T-helper 1 cell treated with Interleukin-12 subunit alpha and Interleukin-12 subunit beta and Interleukin-4 antibody, amounts not matched to agents 30 μg/mL and 1 μg/mL, for 36 hours (primary cell): ENCODE measurements around the gene SIPA1L2.

ENCODE experiments used
- H3K27ac Mint-ChIP-seq: one replicate; pipeline ENCODE4 v1.8.0; 2021; ENCODE audit warnings: mild to moderate bottlenecking, mixed read lengths
- H3K27me3 Mint-ChIP-seq: one replicate; pipeline ENCODE4 v1.8.0; 2021; ENCODE audit warnings: low read depth, mixed read lengths
- H3K36me3 Mint-ChIP-seq: one replicate; pipeline ENCODE4 v1.8.0; 2021; ENCODE audit warnings: low read depth, mixed read lengths
- H3K4me1 Mint-ChIP-seq: one replicate; pipeline ENCODE4 v1.8.0; 2021; ENCODE audit warnings: low read depth, mixed read lengths
- H3K4me3 Mint-ChIP-seq: one replicate; pipeline ENCODE4 v1.8.0; 2021; ENCODE audit warnings: mild to moderate bottlenecking, moderate library complexity, mixed read lengths
- H3K9me3 Mint-ChIP-seq: one replicate; pipeline ENCODE4 v1.8.0; 2021; ENCODE audit warnings: mixed read lengths

SIPA1L2 gene

GRCh38 chr1:232630047-232630893, at the start of gene SIPA1L2:
TSS of gene SIPA1L2 (minus strand) at chr1:232630133. CDS start at chr1:232515339, 114,794 bp downstream.
- Mint-ChIP-seq H3K4me3 (peak within 1 kb of the TSS; percentile 86), H3K27ac (no peak within 1 kb of the TSS), H3K36me3 (no peaks in the 10 kb centered on the region), H3K4me1 (peaks cover 23% of the 10 kb centered on the region), H3K27me3 (peaks cover 72% of the 10 kb centered on the region), H3K9me3 (no peaks in the 10 kb centered on the region)

DNA sequence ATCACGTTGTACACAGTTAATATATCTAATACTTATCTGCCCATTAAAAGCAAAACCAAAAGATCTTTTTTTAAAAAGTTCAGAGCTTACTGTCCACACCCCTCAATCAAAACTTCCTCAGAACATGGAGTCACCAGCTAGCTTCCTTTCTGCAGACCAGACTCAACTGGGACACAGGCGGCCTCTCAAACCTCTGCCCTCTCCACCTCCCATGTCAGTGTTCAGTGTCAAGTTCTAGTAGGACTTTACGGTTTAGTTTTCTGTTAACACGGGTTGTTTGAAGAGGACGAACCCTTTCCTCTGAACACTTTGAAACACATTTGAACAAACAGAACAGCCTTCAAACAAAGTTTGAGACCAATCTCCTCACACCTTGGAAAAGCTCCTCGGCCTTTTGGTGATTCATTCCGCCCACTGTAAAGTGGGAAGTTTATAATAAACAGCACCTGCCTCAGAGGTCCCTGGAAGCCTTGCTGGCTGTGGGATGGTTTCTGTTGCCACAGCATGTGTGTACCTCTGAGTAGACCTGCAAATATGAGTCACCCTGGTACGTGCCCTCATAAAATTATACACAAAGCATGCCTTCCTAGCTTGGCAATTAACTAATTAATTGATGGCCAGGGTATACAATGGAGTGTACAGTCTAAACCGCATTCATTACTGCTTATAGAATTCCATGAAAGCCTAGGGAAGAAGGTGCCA, 48.4 kb upstream of the SIPA1L2 start:
- Mint-ChIP-seq H3K27ac (no peak overlapping the region), H3K27me3 (peaks cover 7% of the 10 kb centered on the region), H3K9me3 (no peaks in the 10 kb centered on the region), H3K4me1 (no peaks in the 10 kb centered on the region), H3K4me3 (no peak overlapping the region), H3K36me3 (no peaks in the 10 kb centered on the region)

DNA sequence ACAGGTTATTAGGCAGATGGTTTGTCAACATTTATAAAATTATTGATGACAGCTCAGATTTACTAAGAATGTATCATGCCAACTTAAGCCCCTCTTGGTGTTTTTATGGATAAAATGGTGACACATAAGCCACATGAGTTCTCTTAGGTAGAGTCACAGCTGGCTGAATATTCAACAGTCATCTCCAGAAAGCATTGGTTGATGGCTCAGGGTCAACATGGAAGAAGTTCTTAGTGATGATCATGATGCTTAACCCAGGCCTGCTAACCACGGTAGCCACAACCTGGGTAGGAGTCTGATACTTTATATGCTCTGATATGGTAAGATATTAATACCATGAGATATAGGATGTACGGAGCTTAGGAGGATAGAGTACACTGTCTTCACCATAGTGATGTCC, 46.4 kb upstream of the SIPA1L2 start:
- Mint-ChIP-seq H3K4me3 (no peak overlapping the region), H3K9me3 (no peaks in the 10 kb centered on the region), H3K27ac (no peak overlapping the region), H3K36me3 (no peaks in the 10 kb centered on the region), H3K27me3 (peaks cover 3% of the 10 kb centered on the region), H3K4me1 (no peaks in the 10 kb centered on the region)

DNA sequence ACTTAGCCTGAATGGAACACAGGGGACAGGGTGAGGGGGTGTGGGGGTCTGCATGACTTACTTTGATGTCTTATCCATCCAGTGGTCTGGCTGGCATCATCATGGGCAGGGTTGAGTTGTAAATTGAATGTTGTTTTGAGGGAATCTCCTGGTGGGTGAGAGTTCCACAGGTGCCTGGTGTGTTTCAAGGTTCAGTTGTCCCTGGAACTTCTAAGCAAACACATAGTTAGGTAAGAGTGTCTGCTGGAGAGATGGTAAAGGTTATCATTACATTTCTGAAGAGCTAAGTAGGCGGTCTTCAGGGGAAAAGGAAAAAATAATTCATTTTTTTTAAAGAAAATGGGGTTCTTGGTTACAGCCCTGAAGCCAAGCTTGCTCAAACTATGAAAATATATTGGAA, 46.0 kb upstream of the SIPA1L2 start:
- H3K36me3 Mint-ChIP-seq, result no peaks in the 10 kb centered on the region
- peaks cover 3% of the 10 kb centered on the region for H3K27me3 Mint-ChIP-seq
- H3K4me3 Mint-ChIP-seq, result no peak overlapping the region
- no peaks in the 10 kb centered on the region for H3K9me3 Mint-ChIP-seq
- no peak overlapping the region for H3K27ac Mint-ChIP-seq
- H3K4me1 Mint-ChIP-seq, result no peaks in the 10 kb centered on the region

DNA sequence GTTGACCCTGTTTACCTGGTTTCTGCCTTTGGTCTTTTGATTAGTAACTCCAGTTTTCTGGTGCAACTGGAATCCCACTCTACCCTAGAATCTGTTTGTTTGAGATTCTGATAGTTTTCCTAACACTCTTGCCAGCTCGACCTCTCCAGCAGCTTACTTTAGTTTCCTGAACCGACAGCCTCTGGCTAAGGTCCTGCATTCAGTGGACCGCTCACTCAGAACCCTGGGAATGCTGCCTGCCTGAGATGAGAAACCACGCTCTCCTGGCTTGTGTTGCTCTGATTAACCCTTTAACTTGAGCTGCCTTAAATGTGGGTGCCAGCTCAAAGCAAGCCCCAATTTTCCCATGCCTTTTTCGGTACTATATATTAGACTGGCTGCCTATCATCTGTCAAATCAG, 45.3 kb upstream of the SIPA1L2 start:
- Mint-ChIP-seq H3K4me3 (no peak overlapping the region), H3K36me3 (no peaks in the 10 kb centered on the region), H3K4me1 (no peaks in the 10 kb centered on the region), H3K27me3 (peaks cover 8% of the 10 kb centered on the region), H3K27ac (no peak overlapping the region), H3K9me3 (no peaks in the 10 kb centered on the region)

DNA sequence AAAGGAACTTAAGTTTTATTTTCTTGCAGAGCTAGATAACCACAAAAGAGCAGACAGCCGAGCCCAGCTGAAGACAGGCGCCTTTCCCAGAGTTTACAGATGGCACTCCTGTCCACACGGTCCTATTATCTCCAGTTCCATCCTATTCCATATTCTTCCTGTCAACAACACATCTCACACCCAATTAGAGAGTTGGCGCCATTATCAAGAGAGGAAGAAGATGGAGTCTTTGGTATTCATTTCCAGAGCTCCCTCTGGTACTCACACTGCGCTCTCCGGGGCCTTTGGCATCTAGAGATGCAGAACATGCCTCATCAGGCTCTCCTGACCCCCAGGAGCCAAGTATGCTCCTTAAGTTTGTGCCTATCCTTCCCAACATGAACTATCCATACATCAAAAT, 43.3 kb upstream of the SIPA1L2 start:
- Mint-ChIP-seq H3K27ac (no peak overlapping the region), H3K27me3 (peaks cover 19% of the 10 kb centered on the region), H3K36me3 (no peaks in the 10 kb centered on the region), H3K4me1 (no peaks in the 10 kb centered on the region), H3K4me3 (no peak overlapping the region), H3K9me3 (no peaks in the 10 kb centered on the region)

- H3K4me3 Mint-ChIP-seq, result no peak overlapping the region
- peaks cover 28% of the 10 kb centered on the region for H3K27me3 Mint-ChIP-seq
- H3K27ac Mint-ChIP-seq, result no peak overlapping the region
- H3K36me3 Mint-ChIP-seq, result no peaks in the 10 kb centered on the region
- no peaks in the 10 kb centered on the region for H3K9me3 Mint-ChIP-seq
- peaks cover 9% of the 10 kb centered on the region for H3K4me1 Mint-ChIP-seq
These were observed 40.2 kb upstream of the SIPA1L2 start for GRCh38 chr1:232669981-232670747.

DNA sequence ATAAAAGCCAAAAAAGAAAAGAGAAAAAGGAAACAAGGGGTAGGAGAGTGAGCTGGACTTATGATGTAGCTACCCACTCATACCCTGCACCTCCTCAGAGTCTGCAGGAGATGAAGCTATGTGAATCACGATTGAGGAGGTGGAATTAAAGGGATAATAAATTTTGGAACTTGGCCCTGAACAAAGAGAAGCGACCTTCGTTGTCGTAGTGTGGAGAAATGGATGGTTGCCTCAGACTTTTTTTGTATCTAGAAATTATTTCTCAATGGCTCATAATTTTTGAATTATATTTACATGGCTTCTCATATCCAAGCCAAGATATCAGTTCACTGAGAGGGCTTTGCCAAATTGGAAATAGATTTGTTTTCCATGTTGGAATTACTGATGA, 37.8 kb upstream of the SIPA1L2 start:
- Mint-ChIP-seq H3K9me3 (no peaks in the 10 kb centered on the region), H3K4me3 (no peak overlapping the region), H3K27me3 (peaks cover 27% of the 10 kb centered on the region), H3K36me3 (no peaks in the 10 kb centered on the region), H3K27ac (no peak overlapping the region), H3K4me1 (peaks cover 9% of the 10 kb centered on the region)

DNA sequence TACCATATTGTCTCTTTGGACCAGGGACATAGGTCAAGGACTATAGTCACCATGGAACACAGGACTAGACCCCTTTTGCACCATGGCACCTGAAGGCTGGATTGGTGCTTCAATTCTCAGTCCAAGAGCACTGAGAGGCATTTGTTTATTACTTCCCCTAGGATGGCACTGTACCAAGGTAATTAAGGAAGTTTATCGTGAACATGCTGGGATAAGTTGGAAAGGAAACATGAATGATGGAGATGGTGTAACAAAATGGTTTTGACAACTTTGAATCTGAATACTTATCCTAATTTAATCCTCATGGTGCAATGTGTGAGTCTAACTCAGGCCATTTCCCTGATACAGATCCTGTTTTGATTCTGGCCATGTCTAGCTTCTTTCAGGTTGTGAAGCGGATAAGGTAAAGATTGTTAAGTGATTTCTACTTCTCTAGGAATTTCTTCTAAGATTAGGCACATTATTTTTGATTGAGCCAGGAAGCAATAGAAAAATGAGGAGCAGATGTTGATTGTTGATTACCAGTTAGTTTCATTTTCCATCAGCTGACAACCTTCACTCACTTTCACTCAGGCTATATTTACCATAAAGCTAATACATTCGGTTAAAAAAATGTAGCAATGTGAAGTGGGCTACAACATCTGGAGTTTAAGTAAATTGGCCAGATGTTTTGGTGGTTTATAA, 37.3 kb upstream of the SIPA1L2 start:
- Mint-ChIP-seq H3K4me1 (peaks cover 9% of the 10 kb centered on the region), H3K36me3 (no peaks in the 10 kb centered on the region), H3K4me3 (no peak overlapping the region), H3K9me3 (no peaks in the 10 kb centered on the region), H3K27ac (no peak overlapping the region), H3K27me3 (peaks cover 29% of the 10 kb centered on the region)

DNA sequence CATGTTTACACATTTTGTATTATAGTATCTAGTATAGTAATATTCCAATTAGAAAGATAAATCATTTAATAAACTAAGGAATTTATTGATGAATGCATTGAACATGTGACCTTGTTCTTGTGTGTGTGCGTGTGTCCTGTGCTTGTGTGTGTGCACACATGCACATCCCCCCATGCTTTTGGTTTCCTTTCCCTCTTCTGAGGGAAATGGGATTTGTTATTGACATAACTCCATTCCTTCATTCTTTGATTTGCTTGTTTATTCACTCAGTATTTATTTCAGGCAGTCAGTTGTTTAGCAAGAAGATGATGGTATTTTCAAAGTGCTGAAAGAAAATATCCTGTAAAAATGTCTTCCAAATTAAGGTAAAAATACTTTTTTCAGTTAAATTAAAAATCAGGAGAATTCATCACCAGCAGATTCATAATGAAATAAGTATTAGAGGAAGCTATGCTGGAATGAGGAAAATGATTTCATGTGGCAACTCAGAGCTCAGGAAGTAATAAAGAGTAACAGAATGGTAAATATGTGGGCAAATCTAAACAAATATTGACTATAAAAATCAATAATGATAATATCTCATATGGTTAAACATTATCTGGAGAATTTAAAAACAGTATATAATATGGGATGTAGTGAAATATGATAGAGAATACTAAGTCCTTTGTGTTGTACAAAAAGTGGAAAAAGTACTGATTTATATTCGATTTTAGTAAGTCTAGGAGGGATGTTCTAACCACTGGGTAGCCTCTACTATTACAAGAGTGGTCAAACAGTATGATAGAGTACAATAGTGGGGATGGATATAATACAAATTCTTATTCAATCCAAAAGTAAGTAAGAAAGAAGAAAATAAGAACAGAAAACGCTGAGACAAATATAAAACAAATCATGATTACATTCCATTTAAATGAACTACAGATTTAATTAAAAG, 35.2 kb upstream of the SIPA1L2 start:
- no peak overlapping the region for H3K27ac Mint-ChIP-seq
- H3K9me3 Mint-ChIP-seq, result no peaks in the 10 kb centered on the region
- peaks cover 31% of the 10 kb centered on the region for H3K27me3 Mint-ChIP-seq
- H3K36me3 Mint-ChIP-seq, result no peaks in the 10 kb centered on the region
- H3K4me1 Mint-ChIP-seq, result peaks cover 9% of the 10 kb centered on the region
- no peak overlapping the region for H3K4me3 Mint-ChIP-seq

DNA sequence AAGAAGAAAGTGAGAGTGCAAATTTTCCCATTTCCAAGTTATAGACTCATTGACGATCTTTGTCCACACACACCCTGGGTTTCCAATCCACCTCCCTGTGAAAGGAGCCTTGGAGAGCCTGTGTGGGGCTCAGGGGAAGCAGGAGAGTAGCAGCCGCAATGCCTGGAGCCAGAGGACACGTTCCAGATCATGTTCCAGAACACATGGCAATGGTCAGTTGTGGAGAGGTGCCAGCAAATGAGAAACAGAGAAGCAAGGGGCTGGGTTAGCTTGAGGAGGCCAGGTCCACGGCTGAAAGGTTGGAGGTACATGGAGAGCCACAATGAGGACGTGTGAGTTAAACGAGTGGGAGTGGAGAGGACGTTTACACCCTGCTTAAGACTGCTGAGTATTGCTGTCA, 33.0 kb upstream of the SIPA1L2 start:
- Mint-ChIP-seq H3K27ac (no peak overlapping the region), H3K4me3 (no peak overlapping the region), H3K9me3 (no peaks in the 10 kb centered on the region), H3K4me1 (peaks cover 9% of the 10 kb centered on the region), H3K27me3 (peaks cover 30% of the 10 kb centered on the region), H3K36me3 (no peaks in the 10 kb centered on the region)

GRCh38 chr1:232658386-232658785, 28.5 kb upstream of the SIPA1L2 start:
- peaks cover 56% of the 10 kb centered on the region for H3K27me3 Mint-ChIP-seq
- H3K4me3 Mint-ChIP-seq, result no peak overlapping the region
- peaks cover 3% of the 10 kb centered on the region for H3K4me1 Mint-ChIP-seq
- H3K27ac Mint-ChIP-seq, result no peak overlapping the region
- no peaks in the 10 kb centered on the region for H3K36me3 Mint-ChIP-seq
- no peaks in the 10 kb centered on the region for H3K9me3 Mint-ChIP-seq

DNA sequence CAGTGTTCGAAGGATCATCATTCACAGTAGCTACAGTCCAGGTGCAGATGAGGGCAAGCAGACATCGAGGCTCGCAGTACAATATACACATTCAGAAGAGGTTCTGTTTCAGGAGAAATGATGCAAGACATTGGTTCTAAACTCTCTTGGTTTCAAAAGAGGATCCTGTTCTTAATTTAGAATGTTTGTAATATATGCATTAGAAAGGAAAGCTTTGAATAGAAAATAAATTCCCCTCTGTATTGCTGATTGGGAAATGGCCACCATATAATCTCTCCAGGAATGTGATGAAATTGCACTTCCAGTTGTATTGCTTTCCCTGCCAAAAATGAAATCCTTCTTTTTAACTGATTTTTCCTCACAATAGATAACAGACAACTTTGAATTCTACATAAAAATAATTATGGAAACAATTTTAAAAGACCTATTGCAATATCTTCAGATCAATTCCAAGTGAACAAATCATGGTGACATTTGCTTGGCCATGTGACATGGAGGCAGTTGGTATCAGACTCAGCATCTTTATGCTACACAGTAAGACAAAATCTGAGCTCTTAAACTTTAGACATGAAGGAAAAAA, 27.6 kb upstream of the SIPA1L2 start:
- Mint-ChIP-seq H3K27me3 (peaks cover 52% of the 10 kb centered on the region), H3K27ac (no peak overlapping the region), H3K9me3 (no peaks in the 10 kb centered on the region), H3K36me3 (no peaks in the 10 kb centered on the region), H3K4me3 (no peak overlapping the region), H3K4me1 (peaks cover 3% of the 10 kb centered on the region)
